Epithelial cell of proximal tubule (primary cell): ENCODE measurements around the gene CEP78. TPM values are rescaled to one million over a fixed set of nuclear protein-coding genes. Genes with fewer than 3 reads are reported as not detected.
"Not testable (repeated sequence)": the region's sequence is repeated elsewhere in the genome, so short reads cannot be mapped to it uniquely, and the experiment has no call there.

ENCODE experiments used
- DNase-seq: peaks from one replicate; pipeline ENCODE4 v3.0.0-alpha.2; 2011; ENCODE audit warnings: low read depth
- H3K4me3 ChIP-seq: 2 replicates; pipeline ENCODE4 v1.5.1; 2011; ENCODE audit warnings: low read depth, mild to moderate bottlenecking, low read length
- CTCF ChIP-seq: conservative IDR thresholded peaks from 2 replicates; pipeline ENCODE4 v1.5.1; 2012; ENCODE audit warnings: low read depth, mild to moderate bottlenecking, low read length
- total RNA-seq: library from RNA; depleted of rRNA; stranded (reverse); fragments of >200 nt; gene quantifications from 2 replicates; pipeline ENCODE4 v1.2.3, GENCODE V29; 2015

CEP78 gene
- total RNA-seq, 1 donor from 2014 or later, result 32.2 TPM

DNA sequence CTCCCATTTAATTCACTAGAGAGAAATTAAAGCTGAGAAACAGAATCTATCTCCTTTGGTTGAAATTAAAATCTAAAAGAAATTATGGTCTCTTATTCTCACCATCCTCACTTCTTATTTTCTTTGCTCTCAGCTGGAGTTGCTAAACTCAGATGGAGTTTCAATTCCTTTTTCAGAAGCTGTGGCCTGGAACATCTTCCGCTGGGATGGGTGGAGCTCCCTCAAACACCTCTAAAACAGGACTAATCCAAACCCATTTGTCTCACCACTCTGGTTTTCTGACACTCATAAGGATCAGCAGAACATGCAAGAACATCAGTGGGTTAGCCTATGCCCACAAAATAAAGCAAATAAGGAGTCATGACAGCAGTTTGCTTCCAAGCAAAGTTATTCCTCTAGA is 39.6 kb upstream of the CEP78 start:
- no peak overlapping the region for H3K4me3 ChIP-seq
- TF ChIP-seq CTCF, result no peak
- DNase-seq, result no peak

- not testable (repeated sequence) for DNase-seq, H3K4me3 ChIP-seq
Measured at GRCh38 chr9:78201158-78201777, 34.6 kb upstream of the CEP78 start.

GRCh38 chr9:78207319-78207718 is 28.6 kb upstream of the CEP78 start:
- DNase-seq, result no peak
- no peak for TF ChIP-seq CTCF
- H3K4me3 ChIP-seq, result no peak overlapping the region

- H3K4me3 ChIP-seq, result no peak overlapping the region
- no peak for TF ChIP-seq CTCF
- DNase-seq, result no peak
Measured at GRCh38 chr9:78207901-78208300, 28.0 kb upstream of the CEP78 start.

DNA sequence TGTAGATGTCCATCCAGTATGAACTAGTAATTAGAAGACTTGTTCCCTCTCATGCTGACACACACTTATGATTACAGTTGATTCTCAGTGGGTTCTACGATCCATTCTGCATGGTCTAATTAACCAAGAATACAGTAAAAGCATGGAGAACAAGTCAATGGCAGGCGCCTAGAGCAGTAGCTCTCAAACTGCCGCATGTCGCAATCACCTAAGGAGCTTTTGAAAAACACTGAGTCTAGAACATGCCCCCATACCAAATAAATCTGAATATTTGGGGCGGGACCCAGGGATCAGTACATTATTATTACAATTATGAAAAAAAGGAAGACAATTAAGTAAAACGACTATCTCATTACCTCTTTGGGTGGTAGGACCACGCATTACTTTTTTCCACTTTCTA is 26.7 kb upstream of the CEP78 start:
- no peak for TF ChIP-seq CTCF
- no peak overlapping the region for H3K4me3 ChIP-seq
- DNase-seq, result no peak

GRCh38 chr9:78210841-78211301 is 25.0 kb upstream of the CEP78 start:
- TF ChIP-seq CTCF, result no peak
- H3K4me3 ChIP-seq, result no peak overlapping the region
- no peak for DNase-seq

DNA sequence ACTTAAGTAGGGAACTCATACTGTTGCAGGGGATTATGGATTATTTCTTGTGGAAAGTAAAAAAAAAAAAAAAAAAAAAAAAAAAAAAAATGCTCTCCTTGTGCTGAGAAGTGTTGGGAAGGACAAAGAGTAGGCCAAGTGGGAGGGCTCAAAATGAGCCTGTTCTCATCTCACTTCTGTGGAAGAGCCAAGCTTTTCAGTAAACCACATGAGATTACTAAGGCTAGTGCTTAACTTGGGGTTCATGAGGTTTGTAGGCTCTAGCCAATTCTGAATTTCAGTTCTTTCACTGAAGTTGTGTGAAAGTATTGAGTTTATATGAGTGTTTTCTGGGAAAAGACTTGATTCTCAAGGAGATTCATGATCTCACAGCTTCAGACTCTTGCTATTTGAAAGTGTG is 23.0 kb upstream of the CEP78 start:
- DNase-seq, result no peak
- TF ChIP-seq CTCF, result no peak
- H3K4me3 ChIP-seq, result no peak overlapping the region
